ENCODE measurements around the gene SYNGAP1. TPM values are rescaled to one million over a fixed set of nuclear protein-coding genes. Genes with fewer than 3 reads are reported as not detected.
"Not testable (repeated sequence)": the region's sequence is repeated elsewhere in the genome, so short reads cannot be mapped to it uniquely, and the experiment has no call there.

Gene SYNGAP1
- total RNA-seq (81.4 TPM), polyA plus RNA-seq (under 1 TPM; 0.48 to 0.82 (median 0.63) TPM)

GRCh38 chr6:33419580-33420490 lies at the start of gene SYNGAP1:
TSS of gene SYNGAP1 (plus strand) at chr6:33420065. CDS start at chr6:33420265, 200 bp downstream.
- no peaks in the 10 kb centered on the region for H3K27me3 ChIP-seq (ENCODE audit: control insufficient read depth, insufficient read depth, low read length)
- no peak for ATAC-seq (ENCODE audit: low read depth in 2 of 2)
- Mint-ChIP-seq H3K36me3 (peaks cover 10% of the 10 kb centered on the region), H3K27me3 (peaks cover 14% of the 10 kb centered on the region), H3K9me3 (peaks cover 0 to 3% (median 0%) of the 10 kb centered on the region in 7 donors), H3K27ac (peak within 1 kb of the TSS; percentile 99 to 100 (median 100)), H3K4me1 (peaks cover 17 to 82% (median 50%) of the 10 kb centered on the region in 4 donors), H3K4me3 (peak within 1 kb of the TSS; percentile 66 to 96 (median 94))
- H3K4me3 ChIP-seq (ENCODE audit: low read depth, low read length), result peak within 1 kb of the TSS; percentile 77
- peak within 1 kb of the TSS; percentile 97 for H3K27ac ChIP-seq (ENCODE audit: insufficient read depth, low read length, poor library complexity, severe bottlenecking)
- peaks cover 18% of the 10 kb centered on the region for H3K36me3 ChIP-seq (ENCODE audit: control insufficient read depth, insufficient read depth, low read length)
- H3K4me1 ChIP-seq (ENCODE audit: control insufficient read depth, insufficient read depth, low read length, poor library complexity, severe bottlenecking), result peaks cover 59% of the 10 kb centered on the region
- no peaks in the 10 kb centered on the region for H3K9me3 ChIP-seq (ENCODE audit: control insufficient read depth in 2 of 2, low read length in 2 of 2)
- peak in 1 of 3 donors; percentile 53 for DNase-seq

GRCh38 chr6:33371901-33372300 lies 48.0 kb upstream of the SYNGAP1 start:
- not testable (repeated sequence) for H3K36me3 Mint-ChIP-seq; ATAC-seq (ENCODE audit: low read depth in 2 of 2); H3K9me3 Mint-ChIP-seq; H3K27ac Mint-ChIP-seq; H3K9me3 ChIP-seq (ENCODE audit: control insufficient read depth in 2 of 2, low read length in 2 of 2); DNase-seq; H3K27me3 ChIP-seq (ENCODE audit: control insufficient read depth, insufficient read depth, low read length); H3K4me1 ChIP-seq (ENCODE audit: control insufficient read depth, insufficient read depth, low read length, poor library complexity, severe bottlenecking); H3K4me3 ChIP-seq (ENCODE audit: low read depth, low read length); H3K27me3 Mint-ChIP-seq; H3K36me3 ChIP-seq (ENCODE audit: control insufficient read depth, insufficient read depth, low read length); H3K27ac ChIP-seq (ENCODE audit: insufficient read depth, low read length, poor library complexity, severe bottlenecking)
- Mint-ChIP-seq H3K4me1 (peaks cover 4 to 17% (median 7%) of the 10 kb centered on the region in 4 donors), H3K4me3 (peak overlapping the region in 1 of 4 donors; percentile 2)

DNA sequence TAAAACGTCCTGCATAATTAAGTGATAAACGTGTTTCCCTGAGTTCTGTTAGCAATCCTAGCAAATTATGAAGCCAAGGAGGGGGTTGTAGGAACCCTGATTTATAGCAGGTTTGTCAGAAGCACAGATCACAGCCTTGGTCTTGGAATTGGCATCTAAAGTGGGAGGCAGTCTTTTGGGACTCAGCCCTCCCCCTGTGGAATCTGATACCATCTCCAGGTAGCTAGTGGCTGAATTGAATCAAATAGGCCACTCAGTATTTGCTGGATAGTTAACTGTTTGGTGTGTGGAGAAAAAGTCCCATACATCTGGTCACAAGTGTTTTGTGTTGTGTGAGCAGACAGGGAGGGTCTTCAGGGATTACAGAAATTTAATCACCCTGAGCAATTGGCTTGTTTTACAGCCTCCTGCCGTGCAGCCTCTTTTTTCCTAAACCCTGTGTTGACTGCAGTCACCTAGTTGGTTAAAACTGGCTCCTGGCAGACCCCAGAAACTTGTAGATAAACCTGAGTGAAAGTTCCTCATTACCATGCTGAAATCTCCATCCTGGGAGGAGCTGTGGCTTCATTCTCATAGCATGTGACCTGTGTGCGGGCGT lies 47.2 kb upstream of the SYNGAP1 start:
- no peak overlapping the region for H3K27ac ChIP-seq (ENCODE audit: insufficient read depth, low read length, poor library complexity, severe bottlenecking)
- no peaks in the 10 kb centered on the region for H3K27me3 ChIP-seq (ENCODE audit: control insufficient read depth, insufficient read depth, low read length)
- ATAC-seq (ENCODE audit: low read depth in 2 of 2) (no peak), DNase-seq (no peak)
- no peak overlapping the region for H3K4me3 ChIP-seq (ENCODE audit: low read depth, low read length)
- peaks cover 6% of the 10 kb centered on the region for H3K4me1 ChIP-seq (ENCODE audit: control insufficient read depth, insufficient read depth, low read length, poor library complexity, severe bottlenecking)
- Mint-ChIP-seq H3K27ac (no peak overlapping the region), H3K36me3 (no peaks in the 10 kb centered on the region), H3K9me3 (no peaks in the 10 kb centered on the region), H3K4me3 (no peak overlapping the region), H3K27me3 (no peaks in the 10 kb centered on the region), H3K4me1 (peaks cover 4 to 17% (median 7%) of the 10 kb centered on the region in 4 donors)
- no peaks in the 10 kb centered on the region for H3K9me3 ChIP-seq (ENCODE audit: control insufficient read depth in 2 of 2, low read length in 2 of 2)
- H3K36me3 ChIP-seq (ENCODE audit: control insufficient read depth, insufficient read depth, low read length), result no peaks in the 10 kb centered on the region

DNA sequence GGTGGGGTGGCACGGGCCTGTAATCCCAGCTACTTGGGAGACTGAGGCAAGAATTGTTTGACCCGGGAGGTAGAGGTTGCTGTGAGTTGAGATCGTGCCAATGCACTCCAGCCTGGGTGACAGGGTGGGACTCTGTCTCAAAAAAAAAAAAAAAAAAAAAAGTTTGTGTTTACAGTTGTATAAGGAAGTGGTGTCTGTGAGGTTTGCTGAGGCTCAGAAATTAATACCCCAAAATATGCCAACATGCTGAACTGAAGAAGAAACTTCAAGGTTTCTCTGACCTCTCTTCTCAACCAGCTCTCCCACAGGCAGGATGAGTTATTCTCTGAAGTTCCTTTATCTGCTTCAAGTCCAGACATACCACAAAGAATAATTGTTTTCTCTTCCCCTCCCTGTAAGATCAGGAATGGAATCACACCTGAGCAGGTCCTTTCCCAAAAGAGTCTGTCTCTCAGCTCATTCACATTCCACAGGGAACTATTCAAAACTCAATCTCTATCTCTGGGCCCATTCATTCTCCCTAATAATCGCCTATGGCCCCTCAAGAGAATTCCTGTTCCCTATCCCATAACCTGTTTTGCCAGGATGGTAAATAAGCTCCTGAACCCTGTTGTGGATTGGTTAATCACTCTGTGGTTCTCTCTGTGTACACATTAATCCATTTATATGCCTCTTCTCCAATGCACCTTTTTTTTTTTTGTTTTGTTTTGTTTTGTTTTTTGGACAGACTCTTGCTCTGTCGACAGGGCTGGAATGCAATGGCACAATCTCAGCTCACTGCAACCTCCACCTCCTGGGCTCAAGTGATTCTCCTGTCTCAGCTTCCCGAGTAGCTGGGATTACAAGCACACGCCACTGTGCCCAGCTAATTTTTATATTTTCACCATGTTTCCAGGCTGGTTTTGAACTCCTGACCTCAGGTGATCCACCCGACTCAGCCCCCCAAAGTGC lies 45.6 kb upstream of the SYNGAP1 start:
- ATAC-seq (ENCODE audit: low read depth in 2 of 2) (no peak), DNase-seq (peak in 1 of 3 donors; percentile 16)
- Histone ChIP-seq H3K27me3 (ENCODE audit: control insufficient read depth, insufficient read depth, low read length) (no peaks in the 10 kb centered on the region), H3K36me3 (ENCODE audit: control insufficient read depth, insufficient read depth, low read length) (no peaks in the 10 kb centered on the region), H3K27ac (ENCODE audit: insufficient read depth, low read length, poor library complexity, severe bottlenecking) (no peak overlapping the region), H3K9me3 (ENCODE audit: control insufficient read depth in 2 of 2, low read length in 2 of 2) (no peaks in the 10 kb centered on the region), H3K4me1 (ENCODE audit: control insufficient read depth, insufficient read depth, low read length, poor library complexity, severe bottlenecking) (peaks cover 6% of the 10 kb centered on the region), H3K4me3 (ENCODE audit: low read depth, low read length) (no peak overlapping the region)
- Mint-ChIP-seq H3K27me3 (no peaks in the 10 kb centered on the region), H3K4me3 (peak overlapping the region in 2 of 4 donors; percentile 32 to 35), H3K36me3 (no peaks in the 10 kb centered on the region), H3K4me1 (peaks cover 4 to 17% (median 7%) of the 10 kb centered on the region in 4 donors), H3K9me3 (no peaks in the 10 kb centered on the region), H3K27ac (peak overlapping the region in 2 of 3 donors; percentile 44 to 59)

GRCh38 chr6:33375143-33375671 lies 44.7 kb upstream of the SYNGAP1 start:
- H3K36me3 ChIP-seq (ENCODE audit: control insufficient read depth, insufficient read depth, low read length), result no peaks in the 10 kb centered on the region
- ATAC-seq (ENCODE audit: low read depth in 2 of 2) (no peak), DNase-seq (no peak)
- H3K4me1 Mint-ChIP-seq, result peaks cover 4 to 17% (median 7%) of the 10 kb centered on the region in 4 donors
- peaks cover under 1% of the 10 kb centered on the region for H3K27me3 Mint-ChIP-seq
- H3K4me3 ChIP-seq (ENCODE audit: low read depth, low read length), result no peak overlapping the region
- no peaks in the 10 kb centered on the region for H3K36me3 Mint-ChIP-seq
- H3K27me3 ChIP-seq (ENCODE audit: control insufficient read depth, insufficient read depth, low read length), result no peaks in the 10 kb centered on the region
- H3K4me3 Mint-ChIP-seq, result no peak overlapping the region
- H3K9me3 Mint-ChIP-seq, result no peaks in the 10 kb centered on the region
- H3K9me3 ChIP-seq (ENCODE audit: control insufficient read depth in 2 of 2, low read length in 2 of 2), result no peaks in the 10 kb centered on the region
- peaks cover 6% of the 10 kb centered on the region for H3K4me1 ChIP-seq (ENCODE audit: control insufficient read depth, insufficient read depth, low read length, poor library complexity, severe bottlenecking)
- H3K27ac Mint-ChIP-seq, result peak overlapping the region in 1 of 3 donors; percentile 37
- H3K27ac ChIP-seq (ENCODE audit: insufficient read depth, low read length, poor library complexity, severe bottlenecking), result no peak overlapping the region

DNA sequence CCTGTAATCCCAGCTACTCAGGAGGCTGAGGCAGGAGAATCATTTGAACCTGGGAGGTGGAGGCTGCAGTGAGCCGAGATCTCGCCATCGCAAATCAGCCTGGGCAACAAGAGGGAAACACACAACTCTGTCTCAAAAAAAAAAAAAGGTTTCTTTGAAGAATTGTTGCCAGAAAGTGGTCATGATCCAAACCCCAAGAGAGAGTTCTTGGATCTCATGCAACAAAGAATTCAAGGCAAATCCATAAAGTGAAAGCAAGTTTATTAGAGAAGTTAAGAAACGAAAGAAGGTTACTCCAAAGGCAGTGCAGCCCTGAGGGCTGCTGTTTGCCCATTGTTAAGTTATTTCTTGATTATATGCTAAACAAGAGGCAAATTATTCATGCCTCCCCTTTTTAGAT lies 42.7 kb upstream of the SYNGAP1 start:
- H3K27ac Mint-ChIP-seq, result no peak overlapping the region
- no peak for DNase-seq

DNA sequence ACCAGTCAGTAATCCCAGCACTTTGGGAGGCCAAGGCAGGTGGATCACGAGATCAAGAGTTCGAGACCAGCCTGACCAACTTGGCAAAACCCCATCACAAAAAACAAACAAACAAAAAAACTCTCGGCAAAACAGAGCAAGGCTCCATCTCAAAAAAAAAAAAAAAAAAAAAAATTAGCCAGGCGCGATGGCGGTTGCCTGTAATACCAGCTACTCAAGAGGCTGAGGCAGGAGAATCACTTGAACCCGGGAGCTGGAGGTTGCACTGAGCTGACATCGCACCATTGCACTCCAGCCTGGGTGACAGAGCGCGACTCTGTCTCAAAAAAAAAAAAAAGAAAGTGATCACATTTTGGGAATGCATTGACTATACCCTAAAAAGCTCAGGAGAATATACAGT lies 40.7 kb upstream of the SYNGAP1 start:
- H3K9me3 ChIP-seq (ENCODE audit: control insufficient read depth in 2 of 2, low read length in 2 of 2); H3K27me3 ChIP-seq (ENCODE audit: control insufficient read depth, insufficient read depth, low read length); H3K36me3 Mint-ChIP-seq; ATAC-seq (ENCODE audit: low read depth in 2 of 2); H3K4me3 ChIP-seq (ENCODE audit: low read depth, low read length); H3K27ac ChIP-seq (ENCODE audit: insufficient read depth, low read length, poor library complexity, severe bottlenecking); DNase-seq; H3K27ac Mint-ChIP-seq; H3K36me3 ChIP-seq (ENCODE audit: control insufficient read depth, insufficient read depth, low read length); H3K4me3 Mint-ChIP-seq; H3K4me1 ChIP-seq (ENCODE audit: control insufficient read depth, insufficient read depth, low read length, poor library complexity, severe bottlenecking); H3K9me3 Mint-ChIP-seq: not testable (repeated sequence)
- peaks cover 14% of the 10 kb centered on the region for H3K27me3 Mint-ChIP-seq
- peaks cover 4 to 13% (median 6%) of the 10 kb centered on the region in 4 donors for H3K4me1 Mint-ChIP-seq

More for the DNA sequence above, 42.7 kb upstream of the SYNGAP1 start:
- Mint-ChIP-seq H3K4me3 (no peak overlapping the region), H3K36me3 (no peaks in the 10 kb centered on the region), H3K27me3 (peaks cover 8% of the 10 kb centered on the region), H3K4me1 (peaks cover 6 to 17% (median 7%) of the 10 kb centered on the region in 4 donors), H3K9me3 (peaks cover 0 to 3% (median 0%) of the 10 kb centered on the region in 7 donors)
- no peak for ATAC-seq (ENCODE audit: low read depth in 2 of 2)
- H3K9me3 ChIP-seq (ENCODE audit: control insufficient read depth in 2 of 2, low read length in 2 of 2), result no peaks in the 10 kb centered on the region
- no peak overlapping the region for H3K4me3 ChIP-seq (ENCODE audit: low read depth, low read length)
- H3K27me3 ChIP-seq (ENCODE audit: control insufficient read depth, insufficient read depth, low read length), result no peaks in the 10 kb centered on the region
- H3K36me3 ChIP-seq (ENCODE audit: control insufficient read depth, insufficient read depth, low read length), result no peaks in the 10 kb centered on the region
- H3K4me1 ChIP-seq (ENCODE audit: control insufficient read depth, insufficient read depth, low read length, poor library complexity, severe bottlenecking), result peaks cover 6% of the 10 kb centered on the region
- H3K27ac ChIP-seq (ENCODE audit: insufficient read depth, low read length, poor library complexity, severe bottlenecking), result no peak overlapping the region
